HG03103 (cell line): Measurements from ENCODE around the gene ADAMTS18.

Source experiments
- ATAC-seq: cut with Tn5 transposase; IDR thresholded peaks from one replicate; pipeline ENCODE4 v1.9.1; 2021; ENCODE audit warnings: low read depth; ENCODE audit not compliant: unreplicated experiment

ADAMTS18 gene

GRCh38 chr16:77331802-77332586 lies 102.8 kb downstream of the ADAMTS18 start:
- ATAC-seq: no peak

GRCh38 chr16:77331043-77331442 lies 103.8 kb downstream of the ADAMTS18 start:
- ATAC-seq: no peak

GRCh38 chr16:77330332-77331042 lies 104.3 kb downstream of the ADAMTS18 start:
- no peak for ATAC-seq

GRCh38 chr16:77328768-77329167 lies 106.1 kb downstream of the ADAMTS18 start:
- ATAC-seq: no peak

- ATAC-seq: no peak
Measured at GRCh38 chr16:77328274-77328673, 106.6 kb downstream of the ADAMTS18 start.

- ATAC-seq: peak; percentile 76
Measured at GRCh38 chr16:77327717-77328116, 107.1 kb downstream of the ADAMTS18 start.

GRCh38 chr16:77324729-77325128 lies 110.1 kb downstream of the ADAMTS18 start:
- ATAC-seq: no peak

GRCh38 chr16:77323695-77324094 lies 111.1 kb downstream of the ADAMTS18 start:
- no peak for ATAC-seq

GRCh38 chr16:77322757-77323156 lies 112.1 kb downstream of the ADAMTS18 start:
- ATAC-seq: no peak

GRCh38 chr16:77317059-77317458 lies 117.8 kb downstream of the ADAMTS18 start:
- ATAC-seq: no peak

- no peak for ATAC-seq
Measured at GRCh38 chr16:77310877-77311276, 124.0 kb downstream of the ADAMTS18 start.

- ATAC-seq: no peak
Measured at GRCh38 chr16:77308163-77308561, 126.7 kb downstream of the ADAMTS18 start.

- ATAC-seq: no peak
Measured at GRCh38 chr16:77307426-77308162, 127.2 kb downstream of the ADAMTS18 start.

GRCh38 chr16:77306075-77306474 lies 128.8 kb downstream of the ADAMTS18 start:
- no peak for ATAC-seq

- no peak for ATAC-seq
Measured at GRCh38 chr16:77304877-77305276, 130.0 kb downstream of the ADAMTS18 start.

- no peak for ATAC-seq
Measured at GRCh38 chr16:77304134-77304533, 130.7 kb downstream of the ADAMTS18 start.

GRCh38 chr16:77302674-77303073 lies 132.2 kb downstream of the ADAMTS18 start:
- no peak for ATAC-seq

- ATAC-seq: no peak
Measured at GRCh38 chr16:77302249-77302648, 132.6 kb downstream of the ADAMTS18 start.

GRCh38 chr16:77300256-77300655 lies 134.6 kb downstream of the ADAMTS18 start:
- no peak for ATAC-seq

GRCh38 chr16:77299395-77299794 lies 135.4 kb downstream of the ADAMTS18 start:
- ATAC-seq: peak; percentile 72
